Measurements from ENCODE around the gene CAMK4. TPM values are rescaled to one million over a fixed set of nuclear protein-coding genes. Genes with fewer than 3 reads are reported as not detected.
"Not testable (repeated sequence)": the region's sequence is repeated elsewhere in the genome, so short reads cannot be mapped to it uniquely, and the experiment has no call there.

CAMK4 gene
- total RNA-seq, 4 donors from 2014 or later, result 0.66 to 5.5 (median 2.8) TPM

GRCh38 chr5:111407562-111407961 is 183.4 kb downstream of the CAMK4 start:
- TF ChIP-seq EP300 (IDR thresholded peaks at IDR 0.05) (no peak), CTCF (IDR thresholded peaks at IDR 0.05) (no peak), POLR2A (IDR thresholded peaks at IDR 0.05) (no peak)
- Histone ChIP-seq H3K27ac (no peak overlapping the region), H3K36me3 (no peaks in the 10 kb centered on the region), H3K4me3 (no peak overlapping the region), H3K27me3 (no peaks in the 10 kb centered on the region), H3K9me3 (no peaks in the 10 kb centered on the region), H3K4me1 (no peaks in the 10 kb centered on the region)
- DNase-seq (ENCODE audit: low spot score in 2 of 2), result no peak

DNA sequence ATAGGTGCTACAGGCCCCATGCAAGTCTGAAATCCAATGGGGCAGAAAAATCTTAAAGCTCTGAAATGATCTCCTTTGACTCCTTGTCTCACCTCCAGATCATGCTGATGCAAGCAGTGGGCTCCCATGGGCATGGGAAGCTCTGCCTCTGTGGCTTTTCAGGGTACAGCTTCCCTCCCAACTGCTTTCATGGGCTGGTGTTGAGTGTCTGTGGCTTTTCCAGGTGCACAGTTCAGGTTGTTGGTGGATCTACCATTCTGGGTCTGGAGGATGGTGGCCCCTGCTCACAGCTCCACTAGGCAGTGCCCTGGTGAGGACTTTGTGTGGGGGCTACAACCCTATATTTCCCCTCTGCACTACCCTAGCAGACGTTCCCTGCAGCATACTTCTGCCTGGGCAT is 184.6 kb downstream of the CAMK4 start:
- WGBS, 2 donors, result 83 to 88% methylated on average over 1 of the region's 1 CpG
- no peak for TF ChIP-seq CTCF (IDR thresholded peaks at IDR 0.05)
- TF ChIP-seq EP300 (IDR thresholded peaks at IDR 0.05), result no peak
- TF ChIP-seq POLR2A (IDR thresholded peaks at IDR 0.05), result no peak

GRCh38 chr5:111409266-111409665 is 185.1 kb downstream of the CAMK4 start:
- H3K4me1 ChIP-seq; H3K4me3 ChIP-seq; H3K9me3 ChIP-seq; H3K27me3 ChIP-seq; H3K36me3 ChIP-seq; H3K27ac ChIP-seq; DNase-seq (ENCODE audit: low spot score in 2 of 2): not testable (repeated sequence)

More for the DNA sequence above, 184.6 kb downstream of the CAMK4 start:
- Histone ChIP-seq H3K4me3 (no peak overlapping the region), H3K27ac (no peak overlapping the region), H3K36me3 (no peaks in the 10 kb centered on the region), H3K9me3 (no peaks in the 10 kb centered on the region), H3K27me3 (no peaks in the 10 kb centered on the region), H3K4me1 (no peaks in the 10 kb centered on the region)
- DNase-seq (ENCODE audit: low spot score in 2 of 2), result no peak

- DNase-seq (ENCODE audit: low spot score in 2 of 2); H3K27me3 ChIP-seq; H3K36me3 ChIP-seq; H3K4me3 ChIP-seq; H3K9me3 ChIP-seq; H3K27ac ChIP-seq; H3K4me1 ChIP-seq: not testable (repeated sequence)
- 82 to 83% methylated on average over 3 of the region's 3 CpGs for WGBS, 2 donors
Measured at GRCh38 chr5:111410067-111410466, 185.9 kb downstream of the CAMK4 start.

GRCh38 chr5:111411301-111411700 is 187.1 kb downstream of the CAMK4 start:
- Histone ChIP-seq H3K9me3 (no peaks in the 10 kb centered on the region), H3K4me1 (no peaks in the 10 kb centered on the region), H3K27me3 (no peaks in the 10 kb centered on the region), H3K4me3 (no peak overlapping the region), H3K36me3 (no peaks in the 10 kb centered on the region), H3K27ac (no peak overlapping the region)
- DNase-seq (ENCODE audit: low spot score in 2 of 2), result no peak
- no peak for TF ChIP-seq POLR2A (IDR thresholded peaks at IDR 0.05)
- TF ChIP-seq CTCF (IDR thresholded peaks at IDR 0.05), result no peak
- TF ChIP-seq EP300 (IDR thresholded peaks at IDR 0.05), result no peak
- WGBS, 2 donors, result 79 to 85% methylated on average over 1 of the region's 1 CpG

DNA sequence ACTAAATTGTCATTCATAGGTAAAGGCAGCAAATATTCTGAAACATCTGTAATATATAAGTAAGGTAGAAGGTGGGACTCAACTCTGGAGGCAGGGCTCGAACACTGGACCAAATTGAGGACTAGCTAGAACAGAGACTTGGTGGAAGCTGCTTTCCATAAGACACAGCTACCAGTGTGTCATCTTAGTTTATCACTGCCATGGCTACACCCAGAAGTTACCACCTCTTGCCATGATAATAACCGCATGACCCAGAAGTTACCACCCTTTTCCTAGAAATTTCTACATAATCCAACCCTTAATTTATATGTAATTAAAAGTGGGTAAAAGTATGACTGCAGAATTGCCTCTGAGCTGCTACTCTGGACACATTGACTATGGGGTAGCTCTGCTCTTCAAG is 188.4 kb downstream of the CAMK4 start:
- TF ChIP-seq CTCF (IDR thresholded peaks at IDR 0.05) (no peak), EP300 (IDR thresholded peaks at IDR 0.05) (no peak), POLR2A (IDR thresholded peaks at IDR 0.05) (no peak)
- H3K27ac ChIP-seq, result no peak overlapping the region
- no peaks in the 10 kb centered on the region for H3K27me3 ChIP-seq
- H3K36me3 ChIP-seq, result no peaks in the 10 kb centered on the region
- 88 to 96% methylated on average over 2 of the region's 2 CpGs for WGBS, 2 donors
- no peak for DNase-seq (ENCODE audit: low spot score in 2 of 2)
- no peaks in the 10 kb centered on the region for H3K4me1 ChIP-seq
- H3K9me3 ChIP-seq, result no peaks in the 10 kb centered on the region
- H3K4me3 ChIP-seq, result no peak overlapping the region

Measured in tibial nerve (tissue), 4 donors.